Peyer's patch (tissue), 4 donors: ENCODE data around the gene AEBP2.

ENCODE experiments used
- POLR2A ChIP-seq, 2 donors: fragments of 450-650 bp; IDR thresholded peaks; one replicate each; pipeline ENCODE4 v1.5.1; 2017; ENCODE audit warnings: antibody characterized with exemption in 2 of 2, mild to moderate bottlenecking in 2 of 2, moderate library complexity in 2 of 2
- TF ChIP-seq, protein P1 (sequence below), 6 experiments: fragments of 450-650 bp in 4 of 6; fragments of 200-600 bp in 2 of 6; sonication (generic) in 1 of 6; IDR thresholded peaks; one replicate each; pipeline ENCODE4 v1.5.1; 2017 to 2019; ENCODE audit warnings: antibody characterized with exemption in 6 of 6, mild to moderate bottlenecking in 3 of 6, moderate library complexity in 1 of 6

DNA sequence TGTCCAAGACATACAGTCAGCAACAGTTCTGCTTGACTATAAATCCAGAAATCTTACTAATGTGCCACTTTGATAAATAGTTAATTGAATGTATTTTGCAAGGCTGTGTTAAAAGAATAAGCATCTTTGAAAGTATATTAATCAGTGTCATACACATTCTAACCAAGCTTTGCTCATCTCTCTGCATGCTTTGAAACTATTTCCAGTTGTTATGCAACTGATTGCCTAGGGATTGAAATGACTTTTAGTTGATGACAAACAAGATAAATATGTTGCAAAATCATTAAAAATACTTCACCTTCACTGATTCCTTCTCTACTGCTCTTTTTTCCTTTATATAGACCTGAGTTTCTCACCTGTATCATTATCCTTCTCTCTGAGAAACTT lies 91.3 kb downstream of the AEBP2 start:
- TF ChIP-seq, protein P1, sequence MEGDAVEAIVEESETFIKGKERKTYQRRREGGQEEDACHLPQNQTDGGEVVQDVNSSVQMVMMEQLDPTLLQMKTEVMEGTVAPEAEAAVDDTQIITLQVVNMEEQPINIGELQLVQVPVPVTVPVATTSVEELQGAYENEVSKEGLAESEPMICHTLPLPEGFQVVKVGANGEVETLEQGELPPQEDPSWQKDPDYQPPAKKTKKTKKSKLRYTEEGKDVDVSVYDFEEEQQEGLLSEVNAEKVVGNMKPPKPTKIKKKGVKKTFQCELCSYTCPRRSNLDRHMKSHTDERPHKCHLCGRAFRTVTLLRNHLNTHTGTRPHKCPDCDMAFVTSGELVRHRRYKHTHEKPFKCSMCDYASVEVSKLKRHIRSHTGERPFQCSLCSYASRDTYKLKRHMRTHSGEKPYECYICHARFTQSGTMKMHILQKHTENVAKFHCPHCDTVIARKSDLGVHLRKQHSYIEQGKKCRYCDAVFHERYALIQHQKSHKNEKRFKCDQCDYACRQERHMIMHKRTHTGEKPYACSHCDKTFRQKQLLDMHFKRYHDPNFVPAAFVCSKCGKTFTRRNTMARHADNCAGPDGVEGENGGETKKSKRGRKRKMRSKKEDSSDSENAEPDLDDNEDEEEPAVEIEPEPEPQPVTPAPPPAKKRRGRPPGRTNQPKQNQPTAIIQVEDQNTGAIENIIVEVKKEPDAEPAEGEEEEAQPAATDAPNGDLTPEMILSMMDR (IDR thresholded peaks at IDR 0.05) = no peak
- TF ChIP-seq POLR2A (IDR thresholded peaks at IDR 0.05) = no peak
